GM12878 (cell line): ENCODE data around the gene UCHL5. TPM values are rescaled to one million over a fixed set of nuclear protein-coding genes. Genes with fewer than 3 reads are reported as not detected.

Experiments used
- ATAC-seq: fragments of 200-7000 bp; cut with Tn5 transposase; 3 replicates; pipeline ENCODE4 v1.9.1; 2020; ENCODE audit warnings: mild to moderate bottlenecking, moderate library complexity
- BruUV-seq: library from RNA; stranded (reverse); fragments of 400-500 nt; replicated peaks from 2 replicates; lab custom pipeline; 2021; lab: Mats Ljungman, UMichigan
- CTCF ChIA-PET: fragments of 300-600 bp; sonication (Branson Sonifier 250); formaldehyde crosslinking; extraction: SDS; loops from one replicate; lab custom pipeline; 2021; ENCODE audit warnings: inconsistent platforms; lab: Yijun Ruan, JAX
- POLR2A ChIA-PET: fragments of 350-600 bp; formaldehyde crosslinking; extraction: SDS; loops from one replicate; lab custom pipeline; 2021; ENCODE audit warnings: inconsistent platforms; lab: Charles Lee
- RAD21 ChIA-PET: fragments of 300-600 bp; sonication (Branson Sonifier 250); formaldehyde crosslinking; loops from one replicate; lab custom pipeline; 2023; ENCODE audit warnings: antibody characterized with exemption; ENCODE audit not compliant: unreplicated experiment; lab: Charles Lee
- SMC1A ChIA-PET: fragments of 300-600 bp; sonication (Branson Sonifier 250); formaldehyde crosslinking; loops from one replicate; lab custom pipeline; 2023; ENCODE audit not compliant: unreplicated experiment, uncharacterized antibody; lab: Charles Lee
- DNase-seq: peaks from one replicate; pipeline ENCODE4 v3.0.0-alpha.2; 2011; ENCODE audit warnings: low read depth, low spot score
- FAIRE-seq: peaks from 3 replicates; lab custom pipeline; 2011; peaks lifted over from hg19 to GRCh38; lab: Jason Lieb, UNC
- H2AFZ ChIP-seq: 2 replicates; pipeline ENCODE4 v1.6.0; 2011; ENCODE audit warnings: low read depth, low read length, control low read depth; ENCODE audit not compliant: control insufficient read depth
- H3K27ac ChIP-seq: 2 replicates; pipeline ENCODE4 v1.5.1; 2011; ENCODE audit warnings: control low read depth; ENCODE audit not compliant: control insufficient read depth, insufficient read depth
- H3K27me3 ChIP-seq, 2 experiments: replicated peaks in 1 of 2; 2 replicates each; pipeline versions ENCODE4 v1.6.0 to v1.6.1; 2011; ENCODE audit warnings: low read length in 1 of 2; ENCODE audit not compliant: control insufficient read depth in 2 of 2, insufficient read depth in 2 of 2
- H3K36me3 ChIP-seq, 2 experiments: 2 replicates each; pipeline ENCODE4 v1.5.1; 2011; ENCODE audit warnings: low read length in 1 of 2; ENCODE audit not compliant: control insufficient read depth in 2 of 2, insufficient read depth in 2 of 2
- H3K4me1 ChIP-seq: 2 replicates; pipeline ENCODE4 v1.6.1; 2011; ENCODE audit warnings: mild to moderate bottlenecking, low read length, moderate library complexity, mixed read lengths; ENCODE audit not compliant: control insufficient read depth, insufficient read depth
- H3K4me2 ChIP-seq: 2 replicates; pipeline ENCODE4 v1.6.0; 2011; ENCODE audit warnings: control low read depth; ENCODE audit not compliant: control insufficient read depth, insufficient read depth
- H3K4me3 ChIP-seq: fragments of 200-600 bp; sonication (generic); 2 replicates; pipeline ENCODE4 v1.5.1; 2016
- H3K79me2 ChIP-seq: 2 replicates; pipeline ENCODE4 v1.6.0; 2011; ENCODE audit warnings: low read length; ENCODE audit not compliant: control insufficient read depth, insufficient read depth
- H3K9ac ChIP-seq: 2 replicates; pipeline ENCODE4 v1.8.0; 2011; ENCODE audit warnings: low read length, control low read depth, mixed read lengths; ENCODE audit not compliant: control insufficient read depth, insufficient read depth
- H3K9me3 ChIP-seq: replicated peaks from 3 replicates; pipeline ENCODE4 v1.5.1; 2011; ENCODE audit warnings: mild to moderate bottlenecking, low read length; ENCODE audit not compliant: control insufficient read depth, insufficient read depth
- H4K20me1 ChIP-seq: 2 replicates; pipeline ENCODE4 v1.6.0; 2011; ENCODE audit not compliant: control insufficient read depth, insufficient read depth
- CBX3 ChIP-seq: fragments of 200-600 bp; sonication (generic); IDR thresholded peaks from 2 replicates; pipeline ENCODE4 v1.6.1; 2016; ENCODE audit warnings: low read depth, borderline replicate concordance
- E2F8 ChIP-seq: fragments of 450-650 bp; IDR thresholded peaks from 2 replicates; pipeline ENCODE4 v1.6.1; 2018; ENCODE audit warnings: mild to moderate bottlenecking, low read depth, moderate library complexity; ENCODE audit not compliant: partially characterized antibody
- EZH2 ChIP-seq: IDR thresholded peaks from 2 replicates; pipeline ENCODE4 v1.6.1; 2012; ENCODE audit warnings: low read depth, mild to moderate bottlenecking, control low read depth, inconsistent platforms, low read length, borderline replicate concordance; ENCODE audit not compliant: control insufficient read depth
- FOXK2 ChIP-seq: fragments of 450-650 bp; IDR thresholded peaks from 2 replicates; pipeline ENCODE4 v1.6.1; 2017; ENCODE audit warnings: mild to moderate bottlenecking, moderate library complexity
- GABPA ChIP-seq: IDR thresholded peaks from 2 replicates; pipeline ENCODE4 v1.6.1; 2014; ENCODE audit warnings: antibody characterized with exemption, low read depth, mild to moderate bottlenecking, inconsistent platforms
- IRF4 ChIP-seq: IDR thresholded peaks from 2 replicates; pipeline ENCODE4 v1.6.1; 2011; ENCODE audit warnings: low read depth, low read length
- MTA2 ChIP-seq: fragments of 450-650 bp; IDR thresholded peaks from 2 replicates; pipeline ENCODE4 v1.6.1; 2016; ENCODE audit warnings: low read depth, mild to moderate bottlenecking, moderate library complexity
- RB1 ChIP-seq: fragments of 450-650 bp; formaldehyde crosslinking; IDR thresholded peaks from 2 replicates; pipeline ENCODE4 v1.6.1; 2017; ENCODE audit warnings: mild to moderate bottlenecking, borderline replicate concordance
- RFX5 ChIP-seq: IDR thresholded peaks from 2 replicates; pipeline ENCODE4 v1.6.1; 2011; ENCODE audit warnings: low read depth, low read length, improper control_type of control experiment
- SIX5 ChIP-seq: IDR thresholded peaks from 2 replicates; pipeline ENCODE4 v1.6.1; 2011; ENCODE audit warnings: mild to moderate bottlenecking, low read depth, low read length, moderate library complexity; ENCODE audit not compliant: severe bottlenecking
- ZBED1 ChIP-seq: IDR thresholded peaks from 2 replicates; pipeline ENCODE4 v1.6.1; 2016; ENCODE audit warnings: borderline replicate concordance
- ZBTB4 ChIP-seq: fragments of 450-650 bp; formaldehyde crosslinking; IDR thresholded peaks from 2 replicates; pipeline ENCODE4 v1.4.0; 2022; ENCODE audit warnings: mild to moderate bottlenecking, moderate library complexity
- WGBS: methylation state at CpG from one replicate; pipeline ENCODE4 v1.1.6; 2016; ENCODE audit warnings: low lambda C conversion rate; ENCODE audit not compliant: insufficient replicate concordance, insufficient coverage; ENCODE audit errors: missing lambda C conversion rate; 5-methylcytosine and 5-hydroxymethylcytosine counted together
- in situ Hi-C: fragments of 300-500 bp; cut with MboI; formaldehyde crosslinking; loops from 9 replicates; pipeline ENCODE4 v1.14.3; 2018; ENCODE audit warnings: mixed read lengths
- intact Hi-C: fragments of 100-400 bp; cut with micrococcal nuclease; formaldehyde crosslinking; loops from one replicate; pipeline ENCODE4 v1.14.2; 2022; ENCODE audit not compliant: unreplicated experiment
- polyA plus RNA-seq, 11 experiments: library from polyadenylated mRNA; depleted of rRNA in 4 of 11; unstranded in 6 of 11; stranded (reverse) in 5 of 11; fragments of >200 nt; fragmentation: Nextera tagmentation in 4 of 11; fragmentation: Illumina TruSeq in 1 of 11; extraction: Ambion mirVana in 4 of 11; extraction: Trizol in 1 of 11; gene quantifications; 1 replicate in 1 of 11; 2 replicates in 10 of 11; pipeline versions ENCODE4 v1.2.1 to v1.2.3, GENCODE V29; 2011 to 2016; ENCODE audit warnings: inconsistent platforms in 2 of 11, missing spikeins in 2 of 11, low read depth in 1 of 11
- total RNA-seq, 4 experiments: library from RNA; depleted of rRNA in 3 of 4; stranded (reverse); fragments of >200 nt in 3 of 4; fragmentation: Illumina TruSeq in 1 of 4; extraction: Trizol in 1 of 4; gene quantifications; 2 replicates each; pipeline versions ENCODE4 v1.2.1 to v1.2.3, GENCODE V29; 2013 to 2021

UCHL5 gene
- total and polyA plus RNA-seq, 10 of the 15 experiments (the other 5 are each of a cell fraction or from before 2014, with no cell fraction given), result 30.1 to 179 (median 60.1) TPM

GRCh38 chr1:193105821-193106177 lies 46.6 kb upstream of the UCHL5 start:
- peak overlapping the region; percentile 87; the same call in 1 of the 2 replicates for H3K4me3 ChIP-seq
- peak overlapping the region; percentile 58; the same call in 1 of the 2 replicates for H3K27ac ChIP-seq
- H3K4me1 ChIP-seq, result no peaks in the 10 kb centered on the region
- ChIA-PET POLR2A (interaction anchor here (1.0 to 3.2 kb wide), 3 partner anchors 15 to 47 kb away, joined by 3 to 26 read pairs (median 6); partner anchors contain the start of genes CDC73, RO60 and UCHL5), RAD21 (interaction anchor here (1.2 to 2.3 kb wide), 5 partner anchors 15 to 48 kb away, joined by 3 to 14 read pairs (median 7); partner anchors contain the start of gene CDC73), CTCF (interaction anchor here (1.3 to 3.1 kb wide), 5 partner anchors 17 to 86 kb away, joined by 3 to 12 read pairs (median 5); partner anchors contain the start of genes RO60 and UCHL5), SMC1A (interaction anchor here (1.6 kb wide), 1 partner anchor 18 kb away, joined by 3 read pairs; no protein-coding TSS in a partner anchor)
- peak overlapping the region; percentile 64 for H3K9ac ChIP-seq
- H3K79me2 ChIP-seq, result peaks cover 18% of the 10 kb centered on the region
- no peak for FAIRE-seq
- in situ Hi-C loops, result no loop called here
- WGBS, result 38% methylated on average over 4 of the region's 4 CpGs
- H3K9me3 ChIP-seq, result no peaks in the 10 kb centered on the region
- no TSS peak for BruUV-seq
- no peak for ATAC-seq
- H3K4me2 ChIP-seq, result peak overlapping the region; percentile 75
- no peaks in the 10 kb centered on the region for H4K20me1 ChIP-seq
- DNase-seq, result no peak
- no peaks in the 10 kb centered on the region for H3K27me3 ChIP-seq
- H3K36me3 ChIP-seq, result no peaks in the 10 kb centered on the region
- TF ChIP-seq MTA2 (no peak), FOXK2 (no peak), RB1 (no peak), SIX5 (no peak), GABPA (no peak), E2F8 (no peak), RFX5 (no peak), ZBED1 (no peak), EZH2 (no peak), CBX3 (no peak), ZBTB4 (no peak), IRF4 (no peak)
- peak overlapping the region; percentile 96 for H2AFZ ChIP-seq
- intact Hi-C loops, result loop anchor here (1.0 to 5.0 kb wide), 3 partner anchors 17 to 48 kb away; partner anchors contain the start of genes CDC73, RO60 and UCHL5
